WTC11 (cell line): ENCODE results near the gene PCGF3. TPM values are rescaled to one million over a fixed set of nuclear protein-coding genes. Genes with fewer than 3 reads are reported as not detected.

Experiments used
- ATAC-seq: fragments of 200-7000 bp; cut with Tn5 transposase; 2 replicates; pipeline ENCODE4 v1.10.0; 2021; ENCODE audit warnings: mild to moderate bottlenecking, moderate library complexity
- CTCF ChIA-PET: fragments of 300-600 bp; sonication (Branson Sonifier 250); formaldehyde crosslinking; loops from one replicate; lab custom pipeline; 2021; ENCODE audit warnings: antibody characterized with exemption; lab: Charles Lee
- POLR2A ChIA-PET: fragments of 350-600 bp; sonication (Branson Sonifier 250); formaldehyde crosslinking; loops from one replicate; lab custom pipeline; 2021; ENCODE audit warnings: antibody characterized with exemption; lab: Charles Lee
- DNase-seq: peaks from one replicate; pipeline ENCODE4 v3.0.0; 2021; ENCODE audit warnings: low spot score
- H3K27ac Mint-ChIP-seq: 2 replicates; pipeline ENCODE4 v1.8.0; 2021; ENCODE audit warnings: mixed read lengths
- H3K27me3 Mint-ChIP-seq: 2 replicates; pipeline ENCODE4 v1.8.0; 2021; ENCODE audit warnings: low read depth, mild to moderate bottlenecking, moderate library complexity, mixed read lengths
- H3K36me3 Mint-ChIP-seq: 2 replicates; pipeline ENCODE4 v1.8.0; 2021; ENCODE audit warnings: mixed read lengths
- H3K4me1 Mint-ChIP-seq: 2 replicates; pipeline ENCODE4 v1.8.0; 2022; ENCODE audit warnings: mixed read lengths
- H3K4me3 Mint-ChIP-seq: 2 replicates; pipeline ENCODE4 v1.8.0; 2021; ENCODE audit warnings: mild to moderate bottlenecking, moderate library complexity, mixed read lengths
- H3K9me3 Mint-ChIP-seq: 2 replicates; pipeline ENCODE4 v1.8.0; 2021; ENCODE audit warnings: mixed read lengths
- E2F5 ChIP-seq: sonication (generic); formaldehyde crosslinking; IDR thresholded peaks from 2 replicates; pipeline ENCODE4 v1.8.1; 2022; ENCODE audit warnings: mild to moderate bottlenecking, moderate library complexity, missing genetic modification reagents
- ERG ChIP-seq: fragments of 250-450 bp; sonication (Bioruptor Pico); IDR thresholded peaks from 2 replicates; pipeline ENCODE4 v1.8.0; 2021; ENCODE audit warnings: mild to moderate bottlenecking
- GRHL2 ChIP-seq: fragments of 250-450 bp; sonication (Bioruptor Pico); IDR thresholded peaks from 2 replicates; pipeline ENCODE4 v1.8.0; 2022; ENCODE audit warnings: mild to moderate bottlenecking, moderate library complexity; ENCODE audit not compliant: insufficient replicate concordance, severe bottlenecking
- IRF2 ChIP-seq: sonication (generic); formaldehyde crosslinking; IDR thresholded peaks from 2 replicates; pipeline ENCODE4 v1.8.0; 2022; ENCODE audit warnings: low read depth, missing genetic modification reagents, borderline replicate concordance
- PREB ChIP-seq: sonication (generic); formaldehyde crosslinking; IDR thresholded peaks from 2 replicates; pipeline ENCODE4 v1.8.1; 2022; ENCODE audit warnings: mild to moderate bottlenecking, missing genetic modification reagents, moderate library complexity, borderline replicate concordance
- ZNF281 ChIP-seq: sonication (generic); formaldehyde crosslinking; IDR thresholded peaks from 2 replicates; pipeline ENCODE4 v1.8.0; 2023; ENCODE audit warnings: mild to moderate bottlenecking, missing genetic modification reagents
- ZNF396 ChIP-seq: fragments of 250-450 bp; sonication (Bioruptor Pico); IDR thresholded peaks from 2 replicates; pipeline ENCODE4 v1.8.0; 2021; ENCODE audit warnings: mild to moderate bottlenecking, moderate library complexity, borderline replicate concordance
- ZNF416 ChIP-seq: fragments of 250-450 bp; sonication (Bioruptor Pico); IDR thresholded peaks from 2 replicates; pipeline ENCODE4 v1.9.0; 2021; ENCODE audit warnings: mild to moderate bottlenecking, inconsistent platforms
- ZNF532 ChIP-seq: fragments of 250-450 bp; sonication (Bioruptor Pico); IDR thresholded peaks from 2 replicates; pipeline ENCODE4 v1.9.0; 2021; ENCODE audit warnings: mild to moderate bottlenecking, borderline replicate concordance
- total RNA-seq: library from RNA; stranded (reverse); gene quantifications from 3 replicates; pipeline ENCODE4 v1.2.3, GENCODE V29; 2021
- TF ChIP-seq, protein P1 (sequence below): sonication (generic); formaldehyde crosslinking; IDR thresholded peaks from 2 replicates; pipeline ENCODE4 v1.8.1; 2023; ENCODE audit warnings: mild to moderate bottlenecking, missing genetic modification reagents
- TF ChIP-seq, protein P2 (sequence below): sonication (generic); formaldehyde crosslinking; IDR thresholded peaks from 2 replicates; pipeline ENCODE4 v1.8.0; 2022; ENCODE audit warnings: mild to moderate bottlenecking, missing genetic modification reagents
- TF ChIP-seq, protein P3 (sequence below): sonication (generic); formaldehyde crosslinking; IDR thresholded peaks from 2 replicates; pipeline ENCODE4 v1.8.1; 2022; ENCODE audit warnings: low read depth, missing genetic modification reagents, borderline replicate concordance
- TF ChIP-seq, protein P4 (sequence below): fragments of 250-450 bp; sonication (Bioruptor Pico); IDR thresholded peaks from 2 replicates; pipeline ENCODE4 v2.1.2; 2022; ENCODE audit warnings: mild to moderate bottlenecking, moderate library complexity

Gene PCGF3
- total RNA-seq, 1 experiment from 2014 or later, result 65.7 TPM

DNA sequence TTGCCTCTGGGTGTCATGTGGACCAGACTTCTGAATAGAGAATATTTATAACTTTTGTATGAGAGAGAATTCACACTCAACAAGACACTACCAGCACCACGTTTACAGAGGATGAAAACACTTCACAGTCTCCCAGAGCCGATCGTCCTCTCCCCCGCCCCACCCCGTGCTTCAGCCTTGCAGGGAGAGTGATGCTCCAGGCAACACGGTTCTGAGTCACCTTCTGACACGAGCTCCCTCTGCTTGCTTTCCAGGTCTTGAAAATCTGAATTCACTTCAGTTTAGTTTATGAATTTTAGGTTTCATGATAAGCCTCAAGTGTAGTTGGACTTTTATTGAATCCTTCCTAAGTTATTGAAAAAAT, 60.5 kb downstream of the PCGF3 start:
- peaks cover 5% of the 10 kb centered on the region for H3K9me3 Mint-ChIP-seq
- no peak for DNase-seq
- no peak overlapping the region for H3K4me3 Mint-ChIP-seq
- H3K27me3 Mint-ChIP-seq, result no peaks in the 10 kb centered on the region
- ChIA-PET POLR2A (interaction anchor here (0.6 to 1.6 kb wide), 3 partner anchors 10 to 543 kb away, joined by 3 to 6 read pairs (median 4); no protein-coding TSS in a partner anchor), CTCF (interaction anchor here (1.0 to 3.9 kb wide), 9 partner anchors 9 to 163 kb away, joined by 3 to 24 read pairs (median 5); no protein-coding TSS in a partner anchor)
- peaks cover 76% of the 10 kb centered on the region for H3K36me3 Mint-ChIP-seq
- H3K27ac Mint-ChIP-seq, result peak overlapping the region; percentile 86; the same call in 1 of the 2 replicates
- H3K4me1 Mint-ChIP-seq, result peaks cover 30% of the 10 kb centered on the region
- ATAC-seq, result peak; percentile 10; the same call in 1 of the 2 replicates
- no peak for TF ChIP-seq IRF2
- TF ChIP-seq, protein P1, sequence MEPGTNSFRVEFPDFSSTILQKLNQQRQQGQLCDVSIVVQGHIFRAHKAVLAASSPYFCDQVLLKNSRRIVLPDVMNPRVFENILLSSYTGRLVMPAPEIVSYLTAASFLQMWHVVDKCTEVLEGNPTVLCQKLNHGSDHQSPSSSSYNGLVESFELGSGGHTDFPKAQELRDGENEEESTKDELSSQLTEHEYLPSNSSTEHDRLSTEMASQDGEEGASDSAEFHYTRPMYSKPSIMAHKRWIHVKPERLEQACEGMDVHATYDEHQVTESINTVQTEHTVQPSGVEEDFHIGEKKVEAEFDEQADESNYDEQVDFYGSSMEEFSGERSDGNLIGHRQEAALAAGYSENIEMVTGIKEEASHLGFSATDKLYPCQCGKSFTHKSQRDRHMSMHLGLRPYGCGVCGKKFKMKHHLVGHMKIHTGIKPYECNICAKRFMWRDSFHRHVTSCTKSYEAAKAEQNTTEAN (CRISPR knock-in tag), result no peak
- TF ChIP-seq, protein P2, sequence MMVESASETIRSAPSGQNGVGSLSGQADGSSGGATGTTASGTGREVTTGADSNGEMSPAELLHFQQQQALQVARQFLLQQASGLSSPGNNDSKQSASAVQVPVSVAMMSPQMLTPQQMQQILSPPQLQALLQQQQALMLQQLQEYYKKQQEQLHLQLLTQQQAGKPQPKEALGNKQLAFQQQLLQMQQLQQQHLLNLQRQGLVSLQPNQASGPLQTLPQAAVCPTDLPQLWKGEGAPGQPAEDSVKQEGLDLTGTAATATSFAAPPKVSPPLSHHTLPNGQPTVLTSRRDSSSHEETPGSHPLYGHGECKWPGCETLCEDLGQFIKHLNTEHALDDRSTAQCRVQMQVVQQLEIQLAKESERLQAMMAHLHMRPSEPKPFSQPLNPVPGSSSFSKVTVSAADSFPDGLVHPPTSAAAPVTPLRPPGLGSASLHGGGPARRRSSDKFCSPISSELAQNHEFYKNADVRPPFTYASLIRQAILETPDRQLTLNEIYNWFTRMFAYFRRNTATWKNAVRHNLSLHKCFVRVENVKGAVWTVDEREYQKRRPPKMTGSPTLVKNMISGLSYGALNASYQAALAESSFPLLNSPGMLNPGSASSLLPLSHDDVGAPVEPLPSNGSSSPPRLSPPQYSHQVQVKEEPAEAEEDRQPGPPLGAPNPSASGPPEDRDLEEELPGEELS (CRISPR knock-in tag), result no peak
- TF ChIP-seq, protein P3, sequence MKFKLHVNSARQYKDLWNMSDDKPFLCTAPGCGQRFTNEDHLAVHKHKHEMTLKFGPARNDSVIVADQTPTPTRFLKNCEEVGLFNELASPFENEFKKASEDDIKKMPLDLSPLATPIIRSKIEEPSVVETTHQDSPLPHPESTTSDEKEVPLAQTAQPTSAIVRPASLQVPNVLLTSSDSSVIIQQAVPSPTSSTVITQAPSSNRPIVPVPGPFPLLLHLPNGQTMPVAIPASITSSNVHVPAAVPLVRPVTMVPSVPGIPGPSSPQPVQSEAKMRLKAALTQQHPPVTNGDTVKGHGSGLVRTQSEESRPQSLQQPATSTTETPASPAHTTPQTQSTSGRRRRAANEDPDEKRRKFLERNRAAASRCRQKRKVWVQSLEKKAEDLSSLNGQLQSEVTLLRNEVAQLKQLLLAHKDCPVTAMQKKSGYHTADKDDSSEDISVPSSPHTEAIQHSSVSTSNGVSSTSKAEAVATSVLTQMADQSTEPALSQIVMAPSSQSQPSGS, result no peak
- TF ChIP-seq ZNF416 (CRISPR knock-in tag), result no peak
- no peak for TF ChIP-seq ZNF281
- TF ChIP-seq ZNF396 (CRISPR knock-in tag), result no peak
- no peak for TF ChIP-seq ZNF532 (CRISPR knock-in tag)
- TF ChIP-seq E2F5 (CRISPR knock-in tag), result no peak
- no peak for TF ChIP-seq GRHL2 (CRISPR knock-in tag)
- no peak for TF ChIP-seq ERG
- no peak for TF ChIP-seq PREB (CRISPR knock-in tag)
- TF ChIP-seq, protein P4, sequence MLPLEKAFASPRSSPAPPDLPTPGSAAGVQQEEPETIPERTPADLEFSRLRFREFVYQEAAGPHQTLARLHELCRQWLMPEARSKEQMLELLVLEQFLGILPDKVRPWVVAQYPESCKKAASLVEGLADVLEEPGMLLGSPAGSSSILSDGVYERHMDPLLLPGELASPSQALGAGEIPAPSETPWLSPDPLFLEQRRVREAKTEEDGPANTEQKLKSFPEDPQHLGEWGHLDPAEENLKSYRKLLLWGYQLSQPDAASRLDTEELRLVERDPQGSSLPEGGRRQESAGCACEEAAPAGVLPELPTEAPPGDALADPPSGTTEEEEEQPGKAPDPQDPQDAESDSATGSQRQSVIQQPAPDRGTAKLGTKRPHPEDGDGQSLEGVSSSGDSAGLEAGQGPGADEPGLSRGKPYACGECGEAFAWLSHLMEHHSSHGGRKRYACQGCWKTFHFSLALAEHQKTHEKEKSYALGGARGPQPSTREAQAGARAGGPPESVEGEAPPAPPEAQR (CRISPR knock-in tag), result no peak
